ENCODE results near the gene SLIT2.

Gene SLIT2

GRCh38 chr4:20266215-20267082 is 14.7 kb downstream of the SLIT2 start:
- no peak for DNase-seq

DNA sequence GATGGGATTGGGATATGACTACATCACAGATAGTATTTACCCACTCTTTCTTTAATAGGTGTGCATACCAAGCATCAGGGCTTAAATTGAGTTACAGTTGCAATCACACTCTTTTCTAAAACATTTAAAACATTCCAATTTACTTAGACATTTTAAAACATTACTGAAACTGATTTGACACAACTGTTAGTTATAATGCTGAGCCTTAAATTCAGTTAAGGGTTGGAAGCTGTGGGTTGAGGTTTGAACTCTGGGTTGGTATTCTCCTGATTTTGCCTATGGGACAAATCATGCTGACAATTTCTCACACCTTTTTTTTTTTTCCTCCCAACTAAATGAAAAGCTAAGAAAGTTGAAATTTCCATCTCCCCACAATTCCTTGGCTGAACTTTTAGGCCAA is 16.3 kb downstream of the SLIT2 start:
- DNase-seq, result no peak

DNA sequence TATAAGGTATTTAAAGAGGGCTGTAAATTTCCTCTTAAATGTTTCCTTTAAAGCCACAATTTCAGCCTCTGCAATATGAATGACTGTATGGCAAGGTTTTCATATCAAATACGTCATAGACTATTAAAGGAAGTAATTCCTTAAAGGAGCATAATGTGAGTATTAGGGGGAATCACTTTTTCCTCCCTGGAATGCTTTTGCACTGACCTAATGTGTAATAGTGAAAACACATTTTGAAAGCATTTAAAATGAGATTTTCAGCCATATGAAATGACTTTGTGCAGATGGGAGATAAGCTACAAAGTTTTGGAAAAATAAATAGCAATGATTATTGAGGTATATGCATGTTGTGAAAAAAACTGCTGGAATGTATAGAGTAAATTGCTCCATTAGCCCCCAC is 17.6 kb downstream of the SLIT2 start:
- no peak for DNase-seq

GRCh38 chr4:20271950-20272349 is 20.2 kb downstream of the SLIT2 start:
- no peak for DNase-seq

- no peak for DNase-seq
Measured at GRCh38 chr4:20272411-20272872, 20.7 kb downstream of the SLIT2 start.

GRCh38 chr4:20273793-20274192 is 22.1 kb downstream of the SLIT2 start:
- DNase-seq, result no peak

- DNase-seq, result no peak
Measured at GRCh38 chr4:20276848-20277247, 25.1 kb downstream of the SLIT2 start.

- DNase-seq, result no peak
Measured at GRCh38 chr4:20278195-20278594, 26.5 kb downstream of the SLIT2 start.

DNA sequence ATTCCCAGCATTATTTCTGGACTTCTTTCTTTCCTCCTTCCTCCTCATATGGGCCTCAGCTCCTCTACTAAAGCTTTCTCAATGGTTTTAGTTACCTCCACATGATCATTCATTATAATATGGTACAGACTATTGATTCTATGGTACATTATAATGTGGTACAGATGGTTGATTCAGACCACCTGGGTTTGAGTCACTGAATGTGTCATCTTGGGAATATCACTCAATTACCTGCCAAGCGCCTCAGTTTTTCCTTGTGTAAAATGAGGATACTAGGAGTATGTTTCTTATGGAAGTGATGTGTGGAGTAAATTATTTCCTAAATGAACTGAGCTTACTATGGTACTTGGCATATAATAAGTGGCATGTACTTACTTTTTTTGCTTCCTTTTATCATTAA is 27.7 kb downstream of the SLIT2 start:
- DNase-seq, result no peak

DNA sequence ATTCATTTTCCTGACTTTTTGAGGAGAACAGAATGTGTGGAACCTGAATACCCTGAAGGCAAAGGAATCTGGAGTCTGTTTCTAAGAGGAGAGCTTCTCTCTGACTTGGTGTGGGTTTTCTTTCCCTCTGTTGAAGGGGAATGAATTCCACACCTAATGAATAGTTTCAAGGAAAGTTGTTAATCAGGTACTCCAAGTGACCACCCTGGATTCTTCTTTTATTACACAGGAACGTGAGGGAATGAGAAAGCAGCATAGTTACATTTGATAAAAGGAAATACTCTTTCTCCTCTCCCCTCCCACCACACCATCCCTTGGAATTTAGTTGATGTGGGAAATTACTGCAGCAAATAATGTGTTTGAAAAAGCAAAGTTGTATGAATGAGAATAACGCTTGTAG is 29.7 kb downstream of the SLIT2 start:
- no peak for DNase-seq

DNA sequence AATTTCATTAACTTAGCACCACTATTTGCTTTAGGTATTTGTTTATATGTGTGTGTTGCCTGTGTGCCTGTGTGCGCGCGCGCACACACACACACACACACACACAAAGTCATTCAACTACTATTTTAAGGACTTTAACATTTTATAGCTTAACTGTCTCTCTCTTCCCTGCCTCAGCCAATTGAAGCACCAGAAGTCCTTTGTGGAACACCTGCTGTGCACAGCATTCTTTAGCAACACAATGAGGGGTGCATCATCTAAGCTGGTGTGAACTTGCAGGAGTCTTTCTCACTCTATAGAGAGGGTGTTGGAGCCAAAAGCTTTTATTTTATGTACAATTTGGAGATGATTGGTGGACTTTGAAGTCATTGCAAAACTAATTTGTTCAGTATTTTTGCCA is 31.3 kb downstream of the SLIT2 start:
- DNase-seq, result no peak

DNA sequence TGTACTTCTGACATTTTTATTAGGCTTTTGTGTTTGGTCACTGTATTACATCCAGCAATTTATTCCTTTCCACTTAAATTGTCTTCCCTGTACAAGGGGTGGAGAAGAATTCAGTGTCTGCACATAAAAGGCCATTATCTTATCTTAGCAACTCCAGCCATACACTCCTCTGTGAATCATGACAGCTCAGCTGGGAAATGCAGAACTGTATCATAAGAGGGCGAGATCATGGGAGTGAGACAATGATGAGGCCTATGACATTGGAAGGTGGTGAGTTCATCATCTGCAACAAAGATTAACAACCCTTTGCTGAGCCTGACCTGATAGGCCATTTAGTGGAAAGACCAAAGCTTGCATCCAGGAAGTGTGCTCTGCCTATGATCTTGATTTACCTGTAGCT is 33.3 kb downstream of the SLIT2 start:
- DNase-seq, result no peak

DNA sequence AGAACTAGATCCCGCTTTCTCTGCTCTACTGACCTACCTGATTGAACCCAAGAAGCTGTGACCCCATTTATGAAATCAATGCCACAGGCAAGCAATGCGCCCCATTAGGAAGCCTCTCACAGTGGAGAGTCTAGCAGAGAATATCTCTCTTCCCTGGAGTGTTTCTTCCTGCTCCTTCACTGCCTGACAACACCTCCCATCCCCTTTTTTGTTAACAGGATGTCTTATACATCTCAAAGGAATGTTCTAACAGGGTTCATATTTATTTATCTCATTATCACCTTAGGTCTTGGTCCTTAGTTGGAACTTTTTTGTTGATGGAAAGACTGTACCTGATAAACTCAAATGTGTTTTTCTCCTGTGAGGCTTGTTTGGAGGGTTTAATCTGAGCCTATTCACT is 35.5 kb downstream of the SLIT2 start:
- no peak for DNase-seq

DNA sequence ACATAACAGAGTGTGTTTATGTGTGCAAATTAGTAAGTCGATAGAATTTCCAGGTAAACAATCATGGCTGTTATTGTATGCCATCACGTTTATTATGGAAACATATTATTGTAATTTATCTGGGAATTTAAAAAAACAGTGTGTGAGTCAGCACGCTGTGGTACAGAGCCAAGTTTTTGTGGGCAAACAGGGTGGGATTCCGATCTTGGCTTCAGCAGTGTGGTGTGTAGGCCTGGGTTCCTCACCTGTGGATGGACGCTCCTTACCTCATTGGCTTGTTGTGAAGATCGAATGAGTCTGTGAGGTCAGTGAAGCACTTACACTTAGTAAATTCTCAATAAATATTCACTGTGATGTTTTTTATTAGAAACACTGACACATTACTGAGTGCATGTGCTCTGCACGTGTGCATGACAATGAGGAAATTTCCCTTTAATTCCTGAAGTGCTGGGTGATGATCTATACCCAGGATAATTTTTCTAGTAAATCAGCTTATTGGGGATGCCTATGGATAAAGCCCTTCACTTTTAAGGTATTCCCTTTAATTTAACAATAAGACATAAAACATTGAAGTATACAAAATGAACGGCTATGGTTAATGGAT is 36.4 kb downstream of the SLIT2 start:
- DNase-seq, result no peak

DNA sequence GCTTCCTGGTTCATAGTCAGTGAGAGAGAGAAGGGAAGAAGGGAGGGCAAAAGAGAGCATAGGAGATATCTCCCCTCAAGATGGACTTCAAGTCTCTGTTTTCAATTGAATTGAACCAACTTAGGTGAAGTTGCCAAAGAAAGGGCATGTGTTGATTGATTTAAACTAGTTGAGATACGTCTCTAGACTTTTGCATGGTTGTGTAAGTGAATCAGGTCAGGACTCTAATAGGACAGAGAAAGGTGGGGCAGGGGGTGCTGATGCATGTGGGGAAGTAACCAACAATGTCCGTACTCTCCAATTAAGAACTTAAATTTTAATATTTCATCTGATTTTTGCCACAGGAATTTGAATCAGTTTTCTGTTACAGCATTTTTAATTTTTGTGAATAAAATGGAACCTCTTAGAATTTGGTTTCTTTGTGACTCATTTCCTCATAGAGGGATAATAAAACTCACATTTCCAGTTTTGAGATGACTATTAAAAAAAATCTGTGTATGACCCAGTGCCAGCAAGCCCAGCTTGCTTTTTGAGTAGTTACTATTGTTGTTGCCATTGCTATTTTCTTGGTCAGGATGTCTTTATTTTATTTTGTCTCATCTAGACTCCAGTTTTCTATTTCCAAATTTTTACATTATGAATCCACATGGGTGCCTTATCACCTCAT is 37.3 kb downstream of the SLIT2 start:
- no peak for DNase-seq

DNA sequence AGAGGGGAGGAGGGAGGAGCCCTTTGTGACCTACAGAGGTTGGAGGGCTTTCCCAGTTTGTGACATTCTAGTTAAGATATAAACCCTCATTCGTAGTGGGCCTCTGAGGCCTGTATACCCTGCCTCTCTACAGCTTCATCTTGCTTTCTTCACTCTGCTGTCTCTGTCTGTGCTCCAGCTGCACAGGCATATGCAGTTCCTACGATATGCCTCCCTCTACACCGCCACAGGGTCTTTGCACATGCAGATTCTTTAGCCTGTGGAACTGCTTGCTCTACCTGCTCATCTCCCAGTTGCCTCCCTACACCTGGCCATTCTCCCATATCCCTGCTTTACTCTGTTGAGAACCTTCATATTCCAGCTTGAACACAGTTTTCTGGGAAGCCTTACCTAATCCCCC is 38.1 kb downstream of the SLIT2 start:
- DNase-seq, result no peak

DNA sequence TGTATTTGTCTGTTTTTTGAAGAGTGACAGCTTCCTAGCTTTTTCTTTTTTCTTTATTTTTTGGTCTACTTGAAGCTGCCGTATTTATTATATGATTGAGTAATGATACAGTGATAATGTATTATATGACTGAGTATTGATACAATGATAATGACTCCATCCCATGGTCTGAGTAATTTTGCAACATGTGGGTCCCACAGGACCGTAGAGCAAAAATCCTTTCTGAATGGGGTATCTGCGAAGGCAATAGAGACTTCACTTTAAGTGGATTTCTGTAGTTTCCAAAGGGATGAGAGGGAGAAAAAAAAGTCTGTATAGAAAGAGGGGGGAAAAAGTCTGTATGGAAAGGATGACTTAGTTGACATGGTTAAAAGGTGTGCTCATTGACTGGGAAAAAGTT is 41.0 kb downstream of the SLIT2 start:
- DNase-seq, result no peak

DNA sequence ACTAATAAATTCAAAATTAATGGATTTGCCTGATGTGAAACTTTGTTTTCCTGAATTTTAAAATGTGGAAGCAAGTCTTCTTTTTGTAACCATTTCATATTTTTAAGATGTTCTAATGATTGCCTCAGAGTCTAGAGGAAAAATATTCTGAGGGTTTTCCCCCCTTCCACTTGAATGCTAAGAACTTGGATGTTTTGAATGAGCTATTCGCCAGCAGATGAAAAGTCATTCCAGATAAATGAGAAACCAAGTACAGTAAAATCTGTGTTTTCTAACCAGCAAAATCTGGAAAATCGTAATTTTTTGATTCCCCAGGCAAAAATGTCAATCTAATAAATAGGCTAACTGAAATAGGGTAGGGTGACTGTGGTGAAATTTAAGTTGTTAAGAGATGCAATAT is 45.6 kb downstream of the SLIT2 start:
- no peak for DNase-seq

DNA sequence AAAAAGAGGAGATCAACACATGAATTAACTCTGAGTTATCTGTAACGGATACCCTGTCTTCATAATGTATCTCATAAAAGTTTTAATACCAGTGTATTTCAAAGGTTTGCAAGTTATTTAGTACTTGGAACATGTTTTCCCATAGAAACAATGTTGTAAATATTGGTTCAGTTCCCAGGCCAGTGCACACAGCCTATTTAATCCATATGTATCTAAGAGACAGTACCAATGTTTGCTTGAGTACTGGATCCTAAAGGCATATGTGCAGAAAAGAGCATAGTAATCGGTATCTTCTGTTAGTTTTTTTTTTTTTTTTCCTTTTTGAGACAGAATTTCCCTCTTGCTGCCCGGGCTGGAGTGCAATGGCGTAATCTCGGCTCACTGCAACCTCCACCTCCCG is 46.1 kb downstream of the SLIT2 start:
- no peak for DNase-seq

DNA sequence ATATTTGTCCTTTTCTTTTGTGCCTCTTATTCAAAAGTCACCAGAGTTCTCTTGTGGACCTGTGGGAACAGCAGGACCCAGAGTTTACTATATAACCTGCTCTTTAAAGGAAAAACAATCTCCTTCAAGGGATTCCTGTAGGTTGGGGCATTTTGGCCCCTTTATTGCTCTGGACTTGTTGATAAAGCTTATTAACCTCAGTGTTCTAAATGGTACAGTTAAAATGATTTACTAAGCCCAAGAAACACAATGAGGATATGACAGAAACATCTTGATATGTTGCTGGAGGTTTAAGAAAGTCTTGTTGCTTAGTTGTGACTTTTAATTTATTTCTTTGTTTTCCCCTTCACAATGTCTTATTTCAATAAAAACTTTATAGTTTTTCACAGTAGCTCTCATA is 46.8 kb downstream of the SLIT2 start:
- DNase-seq, result no peak

DNA sequence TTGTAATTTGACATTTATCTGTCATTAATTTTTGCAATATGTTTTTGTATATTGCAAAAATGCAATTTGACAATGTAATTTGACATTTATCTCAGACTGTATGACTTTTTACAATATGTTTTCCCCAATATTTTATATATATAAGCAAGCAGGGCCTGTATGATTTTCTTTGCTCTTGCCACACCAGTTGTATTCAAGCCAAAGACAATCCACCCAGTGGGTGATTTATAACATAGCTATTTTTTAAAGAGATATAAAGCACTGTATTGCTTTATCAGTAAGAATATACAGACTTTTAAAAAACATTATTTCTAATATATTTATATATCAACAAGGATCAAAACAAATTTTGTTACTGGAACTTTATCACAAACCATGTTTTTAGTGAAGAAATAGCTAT is 47.3 kb downstream of the SLIT2 start:
- no peak for DNase-seq

GRCh38 chr4:20299515-20299914 is 47.8 kb downstream of the SLIT2 start:
- no peak for DNase-seq

DNA sequence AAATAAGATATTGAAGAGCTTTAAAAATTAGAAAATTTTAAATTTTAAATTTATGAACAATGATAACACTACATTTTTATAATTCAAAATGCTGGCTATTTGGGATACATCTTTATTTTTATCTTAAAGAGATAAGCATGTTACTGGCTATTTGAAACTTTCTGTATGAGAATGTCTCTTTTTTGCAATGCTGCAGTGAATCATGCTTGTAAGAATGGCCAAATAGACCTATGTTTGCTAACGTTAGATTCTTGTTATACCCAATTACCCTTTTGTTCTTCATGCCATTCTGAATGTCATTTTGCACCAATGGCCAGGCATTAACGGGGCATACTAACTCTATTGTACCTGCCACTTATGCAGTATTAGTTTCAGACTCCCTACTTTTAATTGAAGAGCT is 49.5 kb downstream of the SLIT2 start:
- DNase-seq, result no peak

All from GDM1 (cell line).